GM12878 (cell line): ENCODE measurements around the gene PTPN13. TPM values are rescaled to one million over a fixed set of nuclear protein-coding genes. Genes with fewer than 3 reads are reported as not detected.
A peak's percentile ranks its signal among the peaks of the same experiment; 100 is the strongest.

Experiments used
- ASH2L ChIP-seq: fragments of 300-600, 200-600 bp; sonication (generic); IDR thresholded peaks from 2 replicates; pipeline ENCODE4 v1.6.1; 2017; ENCODE audit warnings: low read depth, mild to moderate bottlenecking, borderline replicate concordance
- CBFB ChIP-seq: IDR thresholded peaks from 2 replicates; pipeline ENCODE4 v1.6.1; 2016; ENCODE audit warnings: antibody characterized with exemption, low read depth
- CHD1 ChIP-seq: IDR thresholded peaks from 2 replicates; pipeline ENCODE4 v1.6.1; 2012; ENCODE audit warnings: low read depth, low read length, improper control_type of control experiment
- CUX1 ChIP-seq: IDR thresholded peaks from 2 replicates; pipeline ENCODE4 v1.6.1; 2012; ENCODE audit warnings: improper control_type of control experiment, low read depth, low read length; ENCODE audit not compliant: insufficient replicate concordance
- HCFC1 ChIP-seq: fragments of 150-350 bp; IDR thresholded peaks from 2 replicates; pipeline ENCODE4 v1.6.1; 2014; ENCODE audit warnings: low read length
- HDAC6 ChIP-seq: fragments of 200-600 bp; sonication (generic); IDR thresholded peaks from one replicate; pipeline ENCODE4 v1.8.0; 2017; ENCODE audit warnings: antibody characterized with exemption; ENCODE audit not compliant: unreplicated experiment
- MTA2 ChIP-seq: fragments of 450-650 bp; IDR thresholded peaks from 2 replicates; pipeline ENCODE4 v1.6.1; 2016; ENCODE audit warnings: low read depth, mild to moderate bottlenecking, moderate library complexity
- PAX5 ChIP-seq: IDR thresholded peaks from 2 replicates; pipeline ENCODE4 v1.6.1; 2011; ENCODE audit warnings: low read depth, low read length, borderline replicate concordance
- SIN3A ChIP-seq: IDR thresholded peaks from 2 replicates; pipeline ENCODE4 v1.6.1; 2012; ENCODE audit warnings: low read depth, low read length, improper control_type of control experiment
- SREBF2 ChIP-seq: IDR thresholded peaks from 2 replicates; pipeline ENCODE4 v1.6.1; 2012; ENCODE audit warnings: mild to moderate bottlenecking, low read length
- ZBTB4 ChIP-seq: fragments of 450-650 bp; formaldehyde crosslinking; IDR thresholded peaks from 2 replicates; pipeline ENCODE4 v1.4.0; 2022; ENCODE audit warnings: mild to moderate bottlenecking, moderate library complexity
- polyA plus RNA-seq, 11 experiments: library from polyadenylated mRNA; depleted of rRNA in 4 of 11; unstranded in 6 of 11; stranded (reverse) in 5 of 11; fragments of >200 nt; fragmentation: Nextera tagmentation in 4 of 11; fragmentation: Illumina TruSeq in 1 of 11; extraction: Ambion mirVana in 4 of 11; extraction: Trizol in 1 of 11; gene quantifications; 1 replicate in 1 of 11; 2 replicates in 10 of 11; pipeline versions ENCODE4 v1.2.1 to v1.2.3, GENCODE V29; 2011 to 2016; ENCODE audit warnings: inconsistent platforms in 2 of 11, missing spikeins in 2 of 11, low read depth in 1 of 11
- total RNA-seq, 4 experiments: library from RNA; depleted of rRNA in 3 of 4; stranded (reverse); fragments of >200 nt in 3 of 4; fragmentation: Illumina TruSeq in 1 of 4; extraction: Trizol in 1 of 4; gene quantifications; 2 replicates each; pipeline versions ENCODE4 v1.2.1 to v1.2.3, GENCODE V29; 2013 to 2021
- TF ChIP-seq, protein P1 (sequence below): IDR thresholded peaks from 2 replicates; pipeline ENCODE4 v1.6.1; 2012; ENCODE audit warnings: low read depth, low read length, improper control_type of control experiment
- TF ChIP-seq, protein P2 (sequence below): fragments of 450-650 bp; IDR thresholded peaks from 2 replicates; pipeline ENCODE4 v1.6.1; 2017; ENCODE audit warnings: mild to moderate bottlenecking, low read depth, inconsistent platforms; ENCODE audit not compliant: poor library complexity, severe bottlenecking

The PTPN13 gene
- total and polyA plus RNA-seq, 10 of the 15 experiments (the other 5 are each of a cell fraction or from before 2014, with no cell fraction given), result 8.5 to 69.4 (median 33.9) TPM

DNA sequence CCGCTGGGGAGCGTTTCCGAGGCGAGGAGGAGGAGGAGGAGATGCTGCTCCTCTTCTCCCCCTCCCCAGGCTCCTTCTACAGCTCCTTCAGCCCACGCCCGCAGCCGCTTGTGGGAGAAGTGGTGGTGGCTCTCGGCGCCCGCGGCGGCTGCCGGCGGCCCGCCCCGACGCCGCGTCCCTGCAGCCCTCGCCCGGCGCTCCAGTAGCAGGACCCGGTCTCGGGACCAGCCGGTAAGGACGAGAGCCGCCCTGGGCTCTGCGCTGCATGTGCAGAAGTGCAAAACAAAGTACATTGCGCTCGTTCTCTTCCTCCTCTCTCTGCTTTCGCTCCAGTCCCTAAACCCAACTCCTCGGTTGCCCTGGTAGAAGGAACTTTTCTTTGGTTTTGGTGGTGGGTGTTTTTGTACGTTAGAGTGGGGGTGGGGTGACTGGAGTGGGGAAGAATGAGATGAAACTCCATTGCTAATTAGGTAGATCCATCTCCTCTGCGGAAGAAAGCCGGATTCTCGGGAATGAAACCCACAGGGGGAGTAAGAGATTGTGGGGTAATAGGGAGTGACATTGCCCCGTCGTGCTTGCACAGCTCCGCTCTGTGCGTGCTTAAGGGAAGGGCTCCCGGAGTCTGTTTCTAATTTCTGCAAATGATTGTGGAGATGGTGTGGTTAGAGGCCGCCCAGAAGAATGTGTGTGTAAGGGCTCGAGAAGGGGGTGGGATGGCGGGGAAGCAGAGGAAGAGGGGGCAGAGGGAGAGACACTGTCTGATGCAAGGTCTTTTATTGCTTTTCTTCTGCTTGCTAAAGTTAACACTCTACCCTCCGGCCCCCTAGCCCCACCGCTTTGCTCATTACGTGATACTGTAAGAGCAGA lies 677 bp downstream of the PTPN13 start (continued):
- TF ChIP-seq, protein P1, sequence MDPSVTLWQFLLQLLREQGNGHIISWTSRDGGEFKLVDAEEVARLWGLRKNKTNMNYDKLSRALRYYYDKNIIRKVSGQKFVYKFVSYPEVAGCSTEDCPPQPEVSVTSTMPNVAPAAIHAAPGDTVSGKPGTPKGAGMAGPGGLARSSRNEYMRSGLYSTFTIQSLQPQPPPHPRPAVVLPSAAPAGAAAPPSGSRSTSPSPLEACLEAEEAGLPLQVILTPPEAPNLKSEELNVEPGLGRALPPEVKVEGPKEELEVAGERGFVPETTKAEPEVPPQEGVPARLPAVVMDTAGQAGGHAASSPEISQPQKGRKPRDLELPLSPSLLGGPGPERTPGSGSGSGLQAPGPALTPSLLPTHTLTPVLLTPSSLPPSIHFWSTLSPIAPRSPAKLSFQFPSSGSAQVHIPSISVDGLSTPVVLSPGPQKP, result no peak
- TF ChIP-seq, protein P2, sequence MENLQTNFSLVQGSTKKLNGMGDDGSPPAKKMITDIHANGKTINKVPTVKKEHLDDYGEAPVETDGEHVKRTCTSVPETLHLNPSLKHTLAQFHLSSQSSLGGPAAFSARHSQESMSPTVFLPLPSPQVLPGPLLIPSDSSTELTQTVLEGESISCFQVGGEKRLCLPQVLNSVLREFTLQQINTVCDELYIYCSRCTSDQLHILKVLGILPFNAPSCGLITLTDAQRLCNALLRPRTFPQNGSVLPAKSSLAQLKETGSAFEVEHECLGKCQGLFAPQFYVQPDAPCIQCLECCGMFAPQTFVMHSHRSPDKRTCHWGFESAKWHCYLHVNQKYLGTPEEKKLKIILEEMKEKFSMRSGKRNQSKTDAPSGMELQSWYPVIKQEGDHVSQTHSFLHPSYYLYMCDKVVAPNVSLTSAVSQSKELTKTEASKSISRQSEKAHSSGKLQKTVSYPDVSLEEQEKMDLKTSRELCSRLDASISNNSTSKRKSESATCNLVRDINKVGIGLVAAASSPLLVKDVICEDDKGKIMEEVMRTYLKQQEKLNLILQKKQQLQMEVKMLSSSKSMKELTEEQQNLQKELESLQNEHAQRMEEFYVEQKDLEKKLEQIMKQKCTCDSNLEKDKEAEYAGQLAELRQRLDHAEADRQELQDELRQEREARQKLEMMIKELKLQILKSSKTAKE, result peak; percentile 16
- TF ChIP-seq ZBTB4 (CRISPR knock-in tag) (no peak), MTA2 (no peak; the same call in 1 of the 2 replicates), CUX1 (no peak), HDAC6 (no peak), ASH2L (no peak), SREBF2 (no peak), HCFC1 (no peak), PAX5 (no peak), CBFB (0 out of 2 replicates have a peak, but pooled peaks have one; percentile 53), SIN3A (no peak; the same call in 1 of the 2 replicates), CHD1 (no peak)
